ENCODE data around the gene IL18R1. TPM values are rescaled to one million over a fixed set of nuclear protein-coding genes. Genes with fewer than 3 reads are reported as not detected.

IL18R1 gene
- total RNA-seq, 1 experiment from 2014 or later, result 1.5 TPM

- intact Hi-C loops (cut with micrococcal nuclease; ENCODE audit: unreplicated experiment), result no loop called here
- Mint-ChIP-seq H3K4me3 (ENCODE audit: low read depth, unreplicated experiment) (no peak overlapping the region), H3K27me3 (ENCODE audit: unreplicated experiment) (peaks cover 12% of the 10 kb centered on the region), H3K9me3 (ENCODE audit: low read depth, unreplicated experiment) (no peaks in the 10 kb centered on the region), H3K27ac (ENCODE audit: unreplicated experiment) (no peak overlapping the region), H3K4me1 (ENCODE audit: low read depth, unreplicated experiment) (no peaks in the 10 kb centered on the region), H3K36me3 (ENCODE audit: insufficient read depth, unreplicated experiment) (peaks cover 3% of the 10 kb centered on the region)
- no peak for TF ChIP-seq CTCF (IDR thresholded peaks at IDR 0.05; ENCODE audit: unreplicated experiment)
- CTCF ChIA-PET, result no interaction called here
- DNase-seq, result no peak
- no TSS peak for BruUV-seq (replicated peaks)
Measured at GRCh38 chr2:102313471-102313870, 42.1 kb upstream of the IL18R1 start.

GRCh38 chr2:102313950-102314349 lies 41.6 kb upstream of the IL18R1 start:
- intact Hi-C loops (cut with micrococcal nuclease; ENCODE audit: unreplicated experiment), result no loop called here
- no peaks in the 10 kb centered on the region for H3K4me1 Mint-ChIP-seq (ENCODE audit: low read depth, unreplicated experiment)
- no TSS peak for BruUV-seq (replicated peaks)
- peaks cover 12% of the 10 kb centered on the region for H3K27me3 Mint-ChIP-seq (ENCODE audit: unreplicated experiment)
- peaks cover 3% of the 10 kb centered on the region for H3K36me3 Mint-ChIP-seq (ENCODE audit: insufficient read depth, unreplicated experiment)
- no peak overlapping the region for H3K27ac Mint-ChIP-seq (ENCODE audit: unreplicated experiment)
- H3K4me3 Mint-ChIP-seq (ENCODE audit: low read depth, unreplicated experiment), result no peak overlapping the region
- no peaks in the 10 kb centered on the region for H3K9me3 Mint-ChIP-seq (ENCODE audit: low read depth, unreplicated experiment)
- DNase-seq, result no peak
- CTCF ChIA-PET, result no interaction called here
- no peak for TF ChIP-seq CTCF (IDR thresholded peaks at IDR 0.05; ENCODE audit: unreplicated experiment)

GRCh38 chr2:102315921-102316320 lies 39.7 kb upstream of the IL18R1 start:
- no peak for TF ChIP-seq CTCF (IDR thresholded peaks at IDR 0.05; ENCODE audit: unreplicated experiment)
- Mint-ChIP-seq H3K4me1 (ENCODE audit: low read depth, unreplicated experiment) (no peaks in the 10 kb centered on the region), H3K27me3 (ENCODE audit: unreplicated experiment) (peaks cover 12% of the 10 kb centered on the region), H3K27ac (ENCODE audit: unreplicated experiment) (no peak overlapping the region), H3K36me3 (ENCODE audit: insufficient read depth, unreplicated experiment) (peaks cover 3% of the 10 kb centered on the region), H3K4me3 (ENCODE audit: low read depth, unreplicated experiment) (no peak overlapping the region), H3K9me3 (ENCODE audit: low read depth, unreplicated experiment) (no peaks in the 10 kb centered on the region)
- BruUV-seq (replicated peaks), result no TSS peak
- no peak for DNase-seq
- intact Hi-C loops (cut with micrococcal nuclease; ENCODE audit: unreplicated experiment), result no loop called here
- CTCF ChIA-PET, result no interaction called here

GRCh38 chr2:102317715-102318114 lies 37.9 kb upstream of the IL18R1 start:
- BruUV-seq (replicated peaks), result no TSS peak
- no peaks in the 10 kb centered on the region for H3K4me1 Mint-ChIP-seq (ENCODE audit: low read depth, unreplicated experiment)
- no peaks in the 10 kb centered on the region for H3K9me3 Mint-ChIP-seq (ENCODE audit: low read depth, unreplicated experiment)
- CTCF ChIA-PET, result no interaction called here
- no peak overlapping the region for H3K4me3 Mint-ChIP-seq (ENCODE audit: low read depth, unreplicated experiment)
- no peak overlapping the region for H3K27ac Mint-ChIP-seq (ENCODE audit: unreplicated experiment)
- intact Hi-C loops (cut with micrococcal nuclease; ENCODE audit: unreplicated experiment), result no loop called here
- H3K27me3 Mint-ChIP-seq (ENCODE audit: unreplicated experiment), result peaks cover 3% of the 10 kb centered on the region
- DNase-seq, result peak; percentile 45
- TF ChIP-seq CTCF (IDR thresholded peaks at IDR 0.05; ENCODE audit: unreplicated experiment), result no peak
- H3K36me3 Mint-ChIP-seq (ENCODE audit: insufficient read depth, unreplicated experiment), result no peaks in the 10 kb centered on the region

- no peaks in the 10 kb centered on the region for H3K36me3 Mint-ChIP-seq (ENCODE audit: insufficient read depth, unreplicated experiment)
- no peak overlapping the region for H3K27ac Mint-ChIP-seq (ENCODE audit: unreplicated experiment)
- H3K4me3 Mint-ChIP-seq (ENCODE audit: low read depth, unreplicated experiment), result no peak overlapping the region
- DNase-seq, result no peak
- no peaks in the 10 kb centered on the region for H3K4me1 Mint-ChIP-seq (ENCODE audit: low read depth, unreplicated experiment)
- intact Hi-C loops (cut with micrococcal nuclease; ENCODE audit: unreplicated experiment), result no loop called here
- CTCF ChIA-PET, result no interaction called here
- no peaks in the 10 kb centered on the region for H3K9me3 Mint-ChIP-seq (ENCODE audit: low read depth, unreplicated experiment)
- no peaks in the 10 kb centered on the region for H3K27me3 Mint-ChIP-seq (ENCODE audit: unreplicated experiment)
- no peak for TF ChIP-seq CTCF (IDR thresholded peaks at IDR 0.05; ENCODE audit: unreplicated experiment)
- no TSS peak for BruUV-seq (replicated peaks)
Measured at GRCh38 chr2:102318437-102318836, 37.2 kb upstream of the IL18R1 start.

All from Calu3 (cell line).